IMR-90 (cell line): ENCODE measurements around the gene GSG1L.

Experiments used
- CHD1 ChIP-seq: IDR thresholded peaks from 2 replicates; pipeline ENCODE4 v1.6.1; 2012; ENCODE audit warnings: low read depth, low read length, improper control_type of control experiment
- MAFK ChIP-seq: IDR thresholded peaks from 2 replicates; pipeline ENCODE4 v1.6.1; 2012; ENCODE audit warnings: low read depth, low read length, improper control_type of control experiment
- MXI1 ChIP-seq: IDR thresholded peaks from 2 replicates; pipeline ENCODE4 v1.6.1; 2012; ENCODE audit warnings: low read depth, mild to moderate bottlenecking, low read length, moderate library complexity, borderline replicate concordance
- NFE2L2 ChIP-seq: fragments of 150-350 bp; IDR thresholded peaks from 2 replicates; pipeline ENCODE4 v1.6.1; 2016; ENCODE audit warnings: low read depth, mild to moderate bottlenecking, low read length
- POLR2A ChIP-seq: IDR thresholded peaks from 2 replicates; pipeline ENCODE4 v1.6.1; 2012; ENCODE audit warnings: mild to moderate bottlenecking, low read depth, low read length
- RAD21 ChIP-seq: IDR thresholded peaks from 2 replicates; pipeline ENCODE4 v1.6.1; 2012; ENCODE audit warnings: low read length, improper control_type of control experiment
- SMC3 ChIP-seq: fragments of 150-350 bp; IDR thresholded peaks from 2 replicates; pipeline ENCODE4 v1.6.1; 2016; ENCODE audit warnings: low read depth, mild to moderate bottlenecking, antibody characterized with exemption, low read length, moderate library complexity
- TF ChIP-seq, protein P1 (sequence below): conservative IDR thresholded peaks from 2 replicates; pipeline ENCODE4 v1.5.1; 2012; ENCODE audit warnings: mild to moderate bottlenecking, low read depth, low read length, improper control_type of control experiment
- TF ChIP-seq, protein P2 (sequence below): fragments of 150-350 bp; IDR thresholded peaks from 2 replicates; pipeline ENCODE4 v1.6.1; 2016; ENCODE audit warnings: low read depth, mild to moderate bottlenecking, low read length, moderate library complexity, borderline replicate concordance

DNA sequence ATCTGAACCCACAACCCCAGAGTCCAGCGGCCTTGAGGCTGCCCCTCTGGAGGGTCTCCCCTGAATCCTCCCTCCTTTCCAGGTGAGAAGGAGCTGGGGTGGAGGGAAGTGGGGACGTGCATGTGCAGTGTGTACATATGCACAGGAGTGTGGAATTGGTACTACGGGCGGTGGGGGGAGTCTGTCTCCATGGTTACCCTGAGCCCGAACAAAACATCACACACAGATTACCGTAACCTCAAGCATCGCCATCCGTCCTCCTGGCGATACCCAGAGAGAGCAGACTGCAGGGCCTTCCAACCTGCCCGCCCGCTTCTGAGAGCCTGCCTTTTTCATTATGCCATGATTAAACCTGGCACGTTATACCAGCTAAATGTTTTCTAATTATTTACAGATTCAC is 25.1 kb downstream of the GSG1L start:
- TF ChIP-seq POLR2A (no peak), CHD1 (no peak), MXI1 (no peak), MAFK (no peak), SMC3 (no peak), NFE2L2 (no peak), RAD21 (no peak)
- TF ChIP-seq, protein P1, sequence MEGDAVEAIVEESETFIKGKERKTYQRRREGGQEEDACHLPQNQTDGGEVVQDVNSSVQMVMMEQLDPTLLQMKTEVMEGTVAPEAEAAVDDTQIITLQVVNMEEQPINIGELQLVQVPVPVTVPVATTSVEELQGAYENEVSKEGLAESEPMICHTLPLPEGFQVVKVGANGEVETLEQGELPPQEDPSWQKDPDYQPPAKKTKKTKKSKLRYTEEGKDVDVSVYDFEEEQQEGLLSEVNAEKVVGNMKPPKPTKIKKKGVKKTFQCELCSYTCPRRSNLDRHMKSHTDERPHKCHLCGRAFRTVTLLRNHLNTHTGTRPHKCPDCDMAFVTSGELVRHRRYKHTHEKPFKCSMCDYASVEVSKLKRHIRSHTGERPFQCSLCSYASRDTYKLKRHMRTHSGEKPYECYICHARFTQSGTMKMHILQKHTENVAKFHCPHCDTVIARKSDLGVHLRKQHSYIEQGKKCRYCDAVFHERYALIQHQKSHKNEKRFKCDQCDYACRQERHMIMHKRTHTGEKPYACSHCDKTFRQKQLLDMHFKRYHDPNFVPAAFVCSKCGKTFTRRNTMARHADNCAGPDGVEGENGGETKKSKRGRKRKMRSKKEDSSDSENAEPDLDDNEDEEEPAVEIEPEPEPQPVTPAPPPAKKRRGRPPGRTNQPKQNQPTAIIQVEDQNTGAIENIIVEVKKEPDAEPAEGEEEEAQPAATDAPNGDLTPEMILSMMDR, result no peak
- TF ChIP-seq, protein P2, sequence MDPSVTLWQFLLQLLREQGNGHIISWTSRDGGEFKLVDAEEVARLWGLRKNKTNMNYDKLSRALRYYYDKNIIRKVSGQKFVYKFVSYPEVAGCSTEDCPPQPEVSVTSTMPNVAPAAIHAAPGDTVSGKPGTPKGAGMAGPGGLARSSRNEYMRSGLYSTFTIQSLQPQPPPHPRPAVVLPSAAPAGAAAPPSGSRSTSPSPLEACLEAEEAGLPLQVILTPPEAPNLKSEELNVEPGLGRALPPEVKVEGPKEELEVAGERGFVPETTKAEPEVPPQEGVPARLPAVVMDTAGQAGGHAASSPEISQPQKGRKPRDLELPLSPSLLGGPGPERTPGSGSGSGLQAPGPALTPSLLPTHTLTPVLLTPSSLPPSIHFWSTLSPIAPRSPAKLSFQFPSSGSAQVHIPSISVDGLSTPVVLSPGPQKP, result no peak
